ENCODE results near the gene LIMCH1.

DNA sequence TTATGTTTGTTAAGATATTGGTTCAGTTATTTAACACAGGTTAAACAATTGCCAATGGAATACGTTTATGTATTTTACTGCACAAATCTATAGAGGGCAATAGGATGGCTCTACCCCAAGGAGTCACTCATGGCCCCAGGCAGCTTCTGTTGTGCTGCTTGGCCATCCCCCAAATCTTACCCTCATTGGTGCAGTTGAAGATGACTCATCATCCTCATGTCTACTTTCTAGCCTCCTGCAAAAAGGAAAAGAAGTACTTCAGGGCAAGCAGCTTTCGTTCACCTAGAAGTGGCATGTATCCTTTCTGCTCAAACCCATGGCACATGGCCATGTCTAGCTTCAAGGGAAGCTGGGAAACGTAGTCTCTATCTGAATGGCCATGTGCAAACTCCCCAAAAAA lies 196.4 kb downstream of the LIMCH1 start:
- TF ChIP-seq, protein P1, sequence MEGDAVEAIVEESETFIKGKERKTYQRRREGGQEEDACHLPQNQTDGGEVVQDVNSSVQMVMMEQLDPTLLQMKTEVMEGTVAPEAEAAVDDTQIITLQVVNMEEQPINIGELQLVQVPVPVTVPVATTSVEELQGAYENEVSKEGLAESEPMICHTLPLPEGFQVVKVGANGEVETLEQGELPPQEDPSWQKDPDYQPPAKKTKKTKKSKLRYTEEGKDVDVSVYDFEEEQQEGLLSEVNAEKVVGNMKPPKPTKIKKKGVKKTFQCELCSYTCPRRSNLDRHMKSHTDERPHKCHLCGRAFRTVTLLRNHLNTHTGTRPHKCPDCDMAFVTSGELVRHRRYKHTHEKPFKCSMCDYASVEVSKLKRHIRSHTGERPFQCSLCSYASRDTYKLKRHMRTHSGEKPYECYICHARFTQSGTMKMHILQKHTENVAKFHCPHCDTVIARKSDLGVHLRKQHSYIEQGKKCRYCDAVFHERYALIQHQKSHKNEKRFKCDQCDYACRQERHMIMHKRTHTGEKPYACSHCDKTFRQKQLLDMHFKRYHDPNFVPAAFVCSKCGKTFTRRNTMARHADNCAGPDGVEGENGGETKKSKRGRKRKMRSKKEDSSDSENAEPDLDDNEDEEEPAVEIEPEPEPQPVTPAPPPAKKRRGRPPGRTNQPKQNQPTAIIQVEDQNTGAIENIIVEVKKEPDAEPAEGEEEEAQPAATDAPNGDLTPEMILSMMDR (IDR thresholded peaks at IDR 0.05) = no peak
- TF ChIP-seq POLR2A (IDR thresholded peaks at IDR 0.05) = no peak

Measured in body of pancreas (tissue), 4 donors.